Lower leg skin (tissue), 4 donors: ENCODE results near the gene ARHGAP24. TPM values are rescaled to one million over a fixed set of nuclear protein-coding genes. Genes with fewer than 3 reads are reported as not detected.

Experiments used
- DNase-seq, 2 donors: peaks; one replicate each; pipeline ENCODE4 v3.0.0-alpha.2; 2019; ENCODE audit warnings: low spot score in 2 of 2
- H3K4me3 ChIP-seq: fragments of 200-600 bp; sonication (generic); 2 replicates; pipeline ENCODE4 v1.5.1; 2017; ENCODE audit warnings: mild to moderate bottlenecking, low read depth; ENCODE audit not compliant: poor library complexity, severe bottlenecking
- CTCF ChIP-seq, 3 donors: fragments of 450-650 bp; IDR thresholded peaks; one replicate each; pipeline ENCODE4 v1.5.1; 2016; ENCODE audit warnings: antibody characterized with exemption in 3 of 3, mild to moderate bottlenecking in 3 of 3, moderate library complexity in 2 of 3
- POLR2A ChIP-seq, 2 donors: fragments of 450-650 bp; IDR thresholded peaks; one replicate each; pipeline ENCODE4 v1.6.1; 2016 to 2017; ENCODE audit warnings: antibody characterized with exemption in 2 of 2, mild to moderate bottlenecking in 1 of 2, moderate library complexity in 1 of 2
- WGBS, 2 donors: methylation state at CpG; one replicate each; pipeline ENCODE4 v1.1.5; 2018; 5-methylcytosine and 5-hydroxymethylcytosine counted together
- intact Hi-C: fragments of 100-400 bp; cut with DNase I; formaldehyde crosslinking; loops from one replicate; pipeline ENCODE4 v1.15.0; 2023; ENCODE audit warnings: low total_unique reads
- total RNA-seq, 4 donors: library from RNA; depleted of rRNA; stranded (reverse); fragments of >200 nt; gene quantifications; one replicate each; pipeline ENCODE4 v1.1.0, GENCODE V29; 2016

Gene ARHGAP24
- total RNA-seq, 4 donors from 2014 or later: 13.1 to 58.4 (median 24.0) TPM

GRCh38 chr4:85784947-85785346 is 310.0 kb downstream of the ARHGAP24 start:
- H3K4me3 ChIP-seq: no peak overlapping the region
- WGBS, 2 donors: 80 to 83% methylated on average over 1 of the region's 1 CpG
- intact Hi-C loops: no loop called here
- TF ChIP-seq CTCF (IDR thresholded peaks at IDR 0.05) (no peak), POLR2A (IDR thresholded peaks at IDR 0.05) (no peak)
- no peak for DNase-seq

- no peak for TF ChIP-seq POLR2A (IDR thresholded peaks at IDR 0.05)
- TF ChIP-seq CTCF (IDR thresholded peaks at IDR 0.05): no peak
- intact Hi-C loops: no loop called here
- 83 to 84% methylated on average over 3 of the region's 3 CpGs for WGBS, 2 donors
- no peak for DNase-seq
- H3K4me3 ChIP-seq: no peak overlapping the region
Observed at GRCh38 chr4:85787133-85787532, 312.2 kb downstream of the ARHGAP24 start.

- DNase-seq: no peak
- intact Hi-C loops: no loop called here
- H3K4me3 ChIP-seq: no peak overlapping the region
- TF ChIP-seq POLR2A (IDR thresholded peaks at IDR 0.05) (no peak), CTCF (IDR thresholded peaks at IDR 0.05) (no peak)
- 58 to 70% methylated on average over 2 of the region's 2 CpGs for WGBS, 2 donors
Observed at GRCh38 chr4:85788604-85789003, 313.7 kb downstream of the ARHGAP24 start.

- no peak for TF ChIP-seq CTCF (IDR thresholded peaks at IDR 0.05)
- no peak for TF ChIP-seq POLR2A (IDR thresholded peaks at IDR 0.05)
- DNase-seq: no peak
- intact Hi-C loops: no loop called here
- H3K4me3 ChIP-seq: no peak overlapping the region
- whole genome bisulfite sequencing, 2 donors: 81 to 89% methylated on average over 3 of the region's 3 CpGs
Observed at GRCh38 chr4:85789241-85789640, 314.3 kb downstream of the ARHGAP24 start.

- no peak overlapping the region for H3K4me3 ChIP-seq
- no peak for DNase-seq
- intact Hi-C loops: no loop called here
- no peak for TF ChIP-seq POLR2A (IDR thresholded peaks at IDR 0.05)
- no peak for TF ChIP-seq CTCF (IDR thresholded peaks at IDR 0.05)
Observed at GRCh38 chr4:85790582-85790981, 315.6 kb downstream of the ARHGAP24 start.

- no peak for DNase-seq
- TF ChIP-seq CTCF (IDR thresholded peaks at IDR 0.05) (no peak), POLR2A (IDR thresholded peaks at IDR 0.05) (no peak)
- intact Hi-C loops: no loop called here
- no peak overlapping the region for H3K4me3 ChIP-seq
Observed at GRCh38 chr4:85792376-85793232, 317.7 kb downstream of the ARHGAP24 start.
